UCSD-AML1 (cell line): ENCODE results near the gene WDR33.
"Not testable (repeated sequence)": the region's sequence is repeated elsewhere in the genome, so short reads cannot be mapped to it uniquely, and the experiment has no call there.

Source experiments
- DNase-seq: peaks from one replicate; lab custom pipeline; 2025; ENCODE audit not compliant: unreplicated experiment; lab: John Stamatoyannopoulos, UW

Gene WDR33

DNA sequence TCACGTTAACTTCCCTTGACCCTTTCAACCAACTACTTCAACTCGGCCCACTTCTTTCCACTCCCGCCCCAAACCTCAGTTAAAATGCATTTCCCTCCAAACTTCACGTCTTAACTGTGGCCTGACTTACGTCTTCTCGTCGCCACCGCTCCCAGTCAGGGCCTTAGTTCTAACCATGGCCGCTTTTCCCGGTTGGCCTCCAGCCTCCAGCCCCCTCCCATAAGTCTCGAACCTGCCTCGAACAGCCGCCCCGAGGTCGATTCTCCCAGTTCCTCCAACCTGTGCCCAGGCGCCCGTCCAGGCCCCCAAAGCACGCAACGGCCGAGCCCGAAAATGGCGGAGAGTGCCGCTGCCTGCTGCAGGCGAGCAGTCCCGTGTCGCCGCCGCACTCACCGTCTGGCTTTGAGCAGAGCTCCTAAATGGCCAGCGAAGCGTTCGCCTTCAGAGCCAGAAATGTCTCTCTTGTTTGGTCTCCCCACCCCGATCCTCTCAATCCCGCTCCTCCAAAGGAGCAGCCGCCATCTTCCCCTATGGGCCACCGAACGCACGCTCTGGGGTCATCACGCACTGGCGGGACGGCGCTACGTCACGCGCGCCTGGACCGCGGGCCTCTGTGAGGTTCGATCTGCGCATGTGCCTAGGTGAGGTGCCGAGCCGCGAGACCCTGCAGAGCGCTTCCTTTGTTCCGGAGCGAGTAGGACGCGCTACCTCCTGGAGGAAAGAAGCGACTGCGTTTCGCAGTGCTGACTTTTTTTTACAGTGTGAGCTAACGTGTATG is at the start of gene WDR33:
Gene WDR33, minus strand, starts transcription at position 553 of the 778 bp plus-strand sequence. CDS start 40,190 bp downstream, outside the sequence.
- DNase-seq: peak; percentile 93

DNA sequence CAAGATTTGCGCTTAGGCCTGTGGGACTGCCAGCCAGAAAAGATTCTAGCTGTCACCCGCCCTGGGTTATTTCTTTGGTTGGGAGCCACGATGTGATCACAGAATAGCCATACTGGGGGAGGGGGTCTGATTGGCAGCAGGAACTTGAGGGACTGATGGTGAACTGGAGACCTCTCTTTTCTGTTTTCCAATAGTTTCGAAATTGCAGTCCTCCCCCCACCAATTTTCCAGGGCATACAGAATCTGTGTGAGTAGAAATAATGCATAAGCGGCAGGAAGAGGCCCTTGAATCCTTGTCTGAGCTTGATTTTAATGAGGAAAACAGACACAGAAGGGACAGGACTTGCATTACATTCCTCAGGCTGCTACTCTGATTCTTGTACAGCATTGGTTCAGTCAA is 49.2 kb upstream of the WDR33 start:
- no peak for DNase-seq

DNA sequence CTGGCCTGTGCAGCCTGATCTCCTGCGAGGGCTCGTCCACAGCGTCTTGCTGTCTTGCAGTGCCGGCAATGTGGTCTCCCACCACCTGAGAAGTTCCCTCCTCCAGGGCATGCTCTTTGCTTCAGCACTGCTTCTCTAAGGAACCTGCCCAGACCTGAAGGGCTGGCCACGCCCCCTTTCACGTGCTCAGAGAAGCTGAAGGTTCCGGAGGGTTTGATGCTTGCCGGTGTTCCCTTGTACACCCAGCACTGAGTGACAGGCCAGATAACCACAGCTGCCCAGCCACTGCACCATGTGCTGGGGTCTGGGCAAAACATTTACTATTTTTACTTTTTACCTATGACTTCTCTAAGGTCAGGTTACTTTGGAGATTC is 48.7 kb upstream of the WDR33 start:
- DNase-seq: peak; percentile 20

DNA sequence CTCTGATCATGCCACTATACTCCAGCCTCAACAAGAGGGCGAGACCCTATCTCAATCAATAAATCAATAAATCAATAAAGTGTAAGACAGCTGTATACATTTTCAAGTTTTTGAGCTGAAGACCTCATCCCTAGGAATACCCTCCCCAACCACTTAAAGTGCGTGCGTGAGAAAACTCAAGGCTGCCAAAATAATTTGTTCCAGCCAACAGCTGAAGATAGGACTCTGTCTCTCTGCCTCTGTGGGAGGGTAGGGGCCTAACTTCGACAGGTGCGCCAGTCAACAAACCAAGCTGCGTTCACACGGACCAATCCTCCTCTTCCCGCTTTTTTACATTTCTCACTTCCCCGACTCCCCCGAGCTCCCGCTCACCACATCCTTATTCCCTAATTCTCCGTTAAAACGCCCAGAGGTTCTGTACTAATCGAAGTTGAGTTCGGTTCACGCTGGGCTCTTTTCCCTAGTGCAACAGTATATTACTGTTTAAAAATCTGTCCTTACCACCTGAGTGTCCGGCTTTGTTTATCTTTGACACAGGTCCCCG is 46.4 kb upstream of the WDR33 start:
- peak; percentile 32 for DNase-seq

DNA sequence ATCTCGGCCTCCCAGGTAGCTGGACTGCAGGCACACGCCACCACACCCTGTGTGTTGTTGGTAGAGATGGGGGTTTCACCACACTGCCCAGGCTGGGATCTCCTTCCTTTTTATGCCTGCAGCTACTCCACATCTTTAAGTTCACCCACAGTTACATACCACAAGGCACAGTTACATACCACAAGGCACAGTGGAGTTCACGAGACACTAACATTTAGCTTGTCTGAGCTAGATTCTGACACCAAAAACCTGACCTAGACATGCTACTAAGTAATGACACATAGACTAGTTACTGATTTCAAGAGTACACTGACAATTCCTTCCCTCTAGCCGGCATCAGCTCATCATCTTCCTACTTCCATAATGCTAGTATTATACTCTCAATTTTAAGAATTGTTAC is 42.7 kb upstream of the WDR33 start:
- DNase-seq: no peak

DNA sequence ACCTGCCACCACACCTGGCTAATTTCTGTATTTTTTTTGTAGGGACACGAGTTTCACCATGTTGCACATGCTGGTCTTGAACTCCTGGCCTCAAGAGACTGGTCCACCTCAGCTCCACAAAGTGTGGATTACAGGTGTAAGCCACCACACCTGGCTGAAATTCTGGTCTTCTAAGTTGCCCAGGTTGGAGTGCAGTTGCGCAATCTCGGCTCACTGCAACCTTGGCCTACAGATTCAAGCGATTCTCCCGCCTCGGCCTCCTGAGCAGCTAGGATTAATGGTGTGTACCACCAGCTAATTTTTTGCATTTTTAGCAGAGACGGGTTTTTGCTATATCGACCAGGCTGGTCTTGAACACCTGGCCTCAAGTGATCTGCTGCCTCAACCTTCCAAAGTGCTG is 41.4 kb upstream of the WDR33 start:
- no peak for DNase-seq

DNA sequence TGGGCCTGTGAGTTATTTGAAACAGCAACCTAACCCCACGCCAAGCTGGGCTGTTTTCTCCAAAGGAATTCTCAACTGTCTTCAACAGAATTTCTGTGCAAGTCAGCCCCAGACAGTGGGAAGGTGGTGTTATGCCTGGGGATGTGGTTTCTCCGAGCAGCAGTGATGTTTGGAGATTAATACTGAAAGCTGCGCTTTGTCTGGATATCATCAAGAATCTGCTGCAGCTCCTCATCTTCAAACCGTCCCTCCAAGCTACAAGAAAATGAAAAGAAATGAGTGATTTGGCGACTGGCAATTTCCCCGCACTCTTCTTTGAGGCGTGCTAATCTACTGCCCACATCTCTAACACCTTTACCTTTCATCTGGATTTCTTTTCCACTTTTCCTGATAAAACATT is 37.0 kb upstream of the WDR33 start:
- DNase-seq: no peak

DNA sequence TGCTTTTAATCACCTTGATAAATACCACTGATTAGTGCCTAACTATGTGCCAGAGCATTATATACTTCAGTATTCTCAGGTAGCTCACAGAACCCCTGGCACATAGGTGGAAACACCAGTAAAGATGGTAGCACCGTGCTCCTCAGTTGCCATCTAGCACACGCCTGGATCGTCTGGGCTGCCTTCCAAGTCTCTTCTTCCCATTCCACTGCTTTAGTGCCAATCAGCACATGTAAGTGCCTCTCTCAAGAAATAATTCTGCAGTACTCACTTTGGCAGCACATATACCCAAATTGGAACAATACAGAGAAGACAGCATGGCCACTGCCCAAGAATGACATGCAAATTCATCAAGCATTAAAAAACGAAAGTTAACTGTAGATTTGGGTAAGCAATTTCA is 34.0 kb upstream of the WDR33 start:
- no peak for DNase-seq

DNA sequence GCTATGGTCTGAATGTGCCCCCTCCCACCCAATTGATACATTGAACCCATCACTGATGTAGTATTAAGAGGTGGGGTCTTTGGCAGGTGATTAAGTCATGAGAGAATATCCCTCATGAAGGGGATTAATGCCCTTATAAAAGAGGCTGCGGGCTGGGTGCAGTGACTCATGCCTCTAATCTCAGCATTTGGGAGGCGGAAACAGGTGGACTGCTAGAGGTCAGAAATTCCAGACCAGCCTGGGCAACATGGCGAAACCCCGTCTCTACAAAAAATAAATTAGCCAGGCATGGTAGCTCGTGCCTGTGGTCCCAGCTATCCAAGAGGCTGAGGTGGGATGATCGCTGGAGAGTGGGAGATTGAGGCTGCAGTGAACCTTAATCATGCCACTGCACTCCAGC is 32.7 kb upstream of the WDR33 start:
- DNase-seq: no peak

DNA sequence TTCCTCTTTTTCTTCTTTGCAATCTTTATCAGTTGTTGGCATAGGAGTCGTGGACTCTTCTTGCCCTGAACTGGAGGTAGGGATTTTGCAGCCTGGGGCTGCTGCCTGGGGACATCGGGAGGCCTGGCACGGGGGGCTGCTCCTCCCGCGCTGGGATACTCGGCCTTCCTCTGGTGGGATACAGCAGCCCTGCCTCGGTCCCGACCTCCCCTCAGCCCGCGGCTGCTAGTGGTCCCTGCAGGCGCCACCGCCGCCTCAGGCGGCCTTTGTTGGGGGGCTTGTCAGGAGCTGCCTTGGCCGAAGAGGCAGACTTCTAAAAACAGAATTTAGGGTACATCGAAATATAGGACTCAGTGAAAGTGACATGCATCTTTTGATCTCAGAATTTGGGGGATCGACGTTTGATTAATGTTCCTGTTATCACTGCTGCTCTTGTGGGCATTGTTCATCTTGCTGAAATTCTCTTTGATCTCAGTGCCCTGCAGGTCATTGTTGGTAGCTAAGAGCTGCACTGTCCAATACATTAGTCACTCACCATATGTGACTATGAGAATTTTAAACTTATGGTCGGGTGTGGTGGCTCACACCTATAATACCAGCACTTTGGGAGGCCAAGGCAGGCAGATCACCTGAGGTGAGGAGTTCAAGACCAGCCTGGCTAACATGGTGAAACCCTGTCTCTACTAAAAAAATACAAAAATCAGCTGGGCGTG is 30.7 kb upstream of the WDR33 start:
- no peak for DNase-seq

DNA sequence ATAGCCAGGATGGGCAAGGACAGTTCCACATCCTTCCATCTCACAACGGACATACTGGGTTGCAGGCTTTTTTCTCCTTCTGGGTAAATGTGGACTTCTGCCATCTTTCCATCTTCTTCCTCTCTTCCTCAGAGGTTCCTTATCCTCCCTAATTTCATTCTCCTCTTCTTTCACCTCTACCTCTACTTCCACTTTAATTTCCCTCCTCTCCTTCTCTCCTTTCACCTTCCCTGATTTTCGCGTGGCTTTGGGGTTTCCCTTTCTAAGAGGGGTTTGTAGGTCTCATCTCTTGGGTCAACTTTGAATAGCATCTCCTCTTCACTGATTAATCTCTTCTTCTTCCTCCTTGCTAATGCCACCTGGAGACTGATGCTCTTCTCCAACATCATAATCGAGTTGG is 29.9 kb upstream of the WDR33 start:
- DNase-seq: no peak

DNA sequence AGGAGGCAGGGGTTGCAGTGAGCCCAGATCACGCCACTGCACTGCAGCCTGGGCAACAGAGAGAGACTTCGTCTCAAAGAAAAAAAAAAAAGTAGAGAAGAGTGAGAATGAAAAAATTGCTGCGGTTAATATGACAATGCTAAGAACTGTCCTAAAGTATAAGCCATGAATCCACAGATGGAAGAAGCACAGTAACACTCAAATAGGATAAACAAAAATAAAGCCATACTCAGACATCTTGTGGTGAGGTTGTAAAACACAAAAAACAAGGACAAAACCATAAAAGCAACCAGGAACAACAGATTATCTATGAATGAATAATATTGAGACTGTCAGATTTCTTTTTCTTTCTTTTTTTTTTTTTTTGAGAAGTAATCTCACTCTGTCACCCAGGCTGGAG is 24.0 kb upstream of the WDR33 start:
- DNase-seq: no peak

DNA sequence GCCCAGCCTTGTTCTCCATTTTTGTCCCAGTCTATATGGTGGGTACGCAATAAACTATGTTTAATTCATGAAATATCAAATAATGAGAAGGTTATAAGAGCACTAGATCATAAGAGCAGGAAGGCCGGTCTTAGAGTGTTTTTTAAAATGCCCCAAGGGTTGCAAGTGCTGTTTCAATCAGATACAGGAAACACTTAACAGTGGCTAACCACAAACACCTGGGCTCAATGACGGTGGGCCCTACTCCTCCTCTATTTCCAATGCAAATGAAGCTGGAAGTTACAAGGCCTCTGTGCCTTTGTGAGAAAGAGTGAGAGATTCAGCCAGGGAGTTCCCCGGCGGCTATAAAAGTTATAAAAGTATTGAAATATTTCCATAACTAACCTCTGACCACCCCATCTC is 18.9 kb upstream of the WDR33 start:
- no peak for DNase-seq

DNA sequence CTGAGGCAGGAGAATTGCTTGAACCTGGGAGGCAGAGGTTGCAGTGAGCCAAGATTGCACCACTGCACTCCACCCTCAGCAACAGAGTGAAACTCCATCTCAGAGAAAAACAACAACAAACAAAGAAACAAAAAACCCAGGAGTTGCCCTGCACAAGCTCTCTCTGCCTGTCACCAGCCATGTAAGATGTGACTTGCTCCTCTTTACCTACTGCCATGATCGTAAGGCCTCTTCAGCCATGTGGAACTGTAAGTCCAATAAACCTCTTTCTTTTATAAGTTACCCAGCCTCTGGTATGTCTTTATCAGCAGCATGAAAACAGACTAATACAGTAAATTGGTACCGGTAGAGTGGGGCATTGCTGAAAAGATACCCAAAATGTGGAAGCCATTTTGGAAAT is 15.7 kb upstream of the WDR33 start:
- DNase-seq: not testable (repeated sequence)

DNA sequence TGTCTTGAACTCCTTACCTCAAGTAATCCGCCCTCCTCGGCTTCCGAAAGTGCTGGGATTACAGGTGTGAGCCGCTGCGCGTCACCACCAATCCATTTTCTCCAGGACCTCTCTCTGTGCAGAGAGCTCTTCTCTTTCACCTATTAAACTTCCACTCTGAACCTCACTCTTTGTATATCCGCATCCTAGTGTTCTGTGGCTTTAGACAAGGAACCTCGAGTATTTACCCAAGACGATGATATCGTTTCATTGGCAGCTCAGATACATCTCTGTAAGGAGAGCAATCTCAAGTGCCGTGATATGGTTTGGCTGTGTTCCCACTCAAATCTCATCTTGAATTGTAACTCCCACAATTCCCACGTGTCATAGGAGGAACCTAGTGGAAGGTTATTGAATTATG is 15.1 kb upstream of the WDR33 start:
- no peak for DNase-seq

DNA sequence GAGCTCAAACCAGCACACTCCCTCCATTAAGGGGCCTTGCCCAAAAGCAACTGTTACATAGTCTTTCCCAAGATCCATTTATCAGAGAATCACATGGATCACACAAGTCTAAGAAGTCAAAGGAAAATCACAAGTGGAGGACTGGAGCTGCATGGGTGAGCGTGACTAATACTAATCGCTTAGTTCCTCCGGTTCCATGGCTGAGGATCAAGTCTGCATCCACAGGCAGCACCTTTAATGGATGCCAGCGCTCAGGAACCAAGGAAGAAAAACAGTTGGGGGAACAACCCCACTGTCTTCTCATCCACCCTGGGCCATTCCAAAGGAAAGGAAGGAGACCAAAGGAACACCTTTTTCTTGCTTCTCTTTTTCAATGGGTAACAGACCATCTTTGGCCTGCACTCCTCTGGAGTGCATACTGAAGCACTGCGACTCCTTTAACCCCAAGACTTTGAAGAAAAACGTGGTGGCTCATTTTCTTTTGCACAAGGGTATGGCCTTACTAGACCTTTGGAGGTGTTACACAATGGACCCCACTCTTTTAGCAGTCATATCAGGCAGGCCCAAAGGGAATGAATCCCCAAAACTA is 9.2 kb upstream of the WDR33 start:
- no peak for DNase-seq

DNA sequence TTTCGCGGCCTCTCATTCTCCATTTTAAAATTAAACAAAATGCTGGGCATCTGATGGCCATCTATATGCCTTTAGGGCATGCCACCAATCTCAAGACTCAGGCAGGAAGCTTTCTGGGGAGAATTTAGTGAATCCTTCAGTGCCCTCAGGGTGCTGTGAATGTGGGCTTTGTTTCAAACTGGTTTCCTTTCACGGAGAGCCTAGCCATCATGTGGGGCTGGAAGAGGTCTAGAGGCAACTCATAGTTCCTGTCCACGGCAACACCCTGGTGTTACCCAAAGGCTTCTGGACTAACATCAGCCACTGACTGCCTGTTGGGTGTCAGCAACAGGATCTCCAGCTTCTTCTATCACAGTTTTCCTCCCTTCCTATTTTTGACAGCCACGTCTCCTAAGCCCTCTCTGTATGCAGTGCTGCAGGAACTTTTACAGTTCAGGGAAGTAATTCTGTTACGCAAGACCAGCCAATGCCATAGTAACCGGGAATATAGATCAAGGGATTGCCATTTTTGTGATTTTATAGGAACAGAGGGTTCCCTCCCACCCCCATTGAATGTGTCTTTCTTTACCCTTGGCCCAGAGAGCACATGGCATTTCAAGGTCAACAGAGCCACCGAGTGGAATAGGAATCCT is 7.9 kb upstream of the WDR33 start:
- no peak for DNase-seq

DNA sequence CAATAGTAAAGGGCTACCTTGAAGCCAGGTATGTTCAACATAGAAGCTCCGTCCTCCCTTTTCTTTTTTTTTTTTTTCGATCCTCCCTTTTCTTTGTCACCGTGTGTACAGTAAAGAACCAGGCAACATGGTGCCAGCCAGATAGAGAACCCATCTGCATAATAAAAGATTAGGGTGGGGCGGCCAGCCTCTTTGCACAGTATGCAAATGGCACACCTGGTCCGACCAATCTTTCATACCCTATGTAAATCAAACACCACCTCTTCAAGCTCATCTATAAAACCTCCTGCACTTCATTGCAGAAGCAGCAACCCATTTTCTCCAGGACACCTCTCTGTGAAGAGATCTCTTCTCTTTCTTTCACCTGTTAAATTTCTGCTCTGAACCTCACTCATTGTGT is 7.3 kb upstream of the WDR33 start:
- DNase-seq: no peak

DNA sequence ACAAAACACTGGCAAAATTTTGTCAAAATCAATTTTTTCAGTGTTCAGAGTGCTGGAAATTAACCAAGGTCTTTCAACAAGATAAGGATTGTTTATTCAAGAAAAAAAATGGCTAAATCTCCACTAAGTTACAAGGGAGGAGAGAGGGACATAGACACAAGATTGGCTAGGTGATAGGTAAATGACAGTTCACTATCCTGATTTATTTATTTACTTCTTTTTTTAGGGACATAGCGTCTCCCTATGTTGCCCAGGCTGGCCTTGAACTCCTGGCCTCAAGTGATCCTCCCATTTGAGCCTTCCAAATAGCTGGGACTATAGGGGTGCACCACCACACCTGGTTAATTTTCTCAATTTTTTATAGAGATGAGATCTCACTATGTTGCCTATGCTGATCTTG is 3.7 kb upstream of the WDR33 start:
- no peak for DNase-seq

DNA sequence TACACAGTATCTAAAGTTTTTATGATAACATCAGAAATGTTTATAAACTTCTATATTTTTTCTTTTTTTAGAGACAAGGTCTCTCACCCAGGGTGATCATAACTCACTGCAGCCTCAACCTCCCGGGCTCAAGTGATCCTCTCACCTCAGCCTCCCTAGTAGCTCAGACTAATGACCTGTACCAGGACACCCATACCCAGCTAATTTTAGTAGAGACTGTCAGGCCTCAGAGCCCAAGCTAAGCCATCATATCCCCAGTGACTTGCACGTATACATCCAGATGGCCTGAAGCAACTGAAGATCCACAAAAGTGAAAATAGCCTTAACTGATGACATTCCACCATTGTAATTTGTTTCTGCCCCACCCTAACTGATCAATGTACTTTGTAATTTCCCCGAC is 1.5 kb upstream of the WDR33 start:
- not testable (repeated sequence) for DNase-seq
